HG02840 (cell line): Measurements from ENCODE around the gene ATP6AP2.
A peak's percentile ranks its signal among the peaks of the same experiment; 100 is the strongest.

Experiments
- ATAC-seq: cut with Tn5 transposase; IDR thresholded peaks from one replicate; pipeline ENCODE4 v1.9.1; 2021; ENCODE audit warnings: mild to moderate bottlenecking, moderate library complexity, moderate number of reproducible peaks; ENCODE audit not compliant: unreplicated experiment, low FRiP score

Gene ATP6AP2

DNA sequence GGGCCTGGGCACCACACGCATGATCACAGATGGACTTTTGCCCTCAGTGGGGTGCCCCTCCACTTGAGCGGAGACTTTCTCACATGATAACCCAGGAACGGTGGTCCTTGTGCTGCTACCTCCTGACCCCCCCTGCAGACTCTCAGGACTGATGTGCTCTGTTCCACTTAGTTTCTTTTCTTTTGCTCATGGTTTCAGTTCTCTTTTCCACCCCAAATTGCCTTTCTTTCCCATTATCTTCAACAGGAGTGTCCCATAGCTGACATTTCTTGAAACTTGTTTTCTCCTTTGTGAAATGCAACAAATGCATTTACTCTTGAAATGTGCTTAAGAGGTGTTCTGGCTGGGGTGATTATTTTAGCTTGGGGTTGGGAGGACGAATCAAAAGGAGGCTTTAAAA is 51.4 kb downstream of the ATP6AP2 start:
- ATAC-seq: no peak

GRCh38 chrX:40637687-40638086 is 56.9 kb downstream of the ATP6AP2 start:
- no peak for ATAC-seq

DNA sequence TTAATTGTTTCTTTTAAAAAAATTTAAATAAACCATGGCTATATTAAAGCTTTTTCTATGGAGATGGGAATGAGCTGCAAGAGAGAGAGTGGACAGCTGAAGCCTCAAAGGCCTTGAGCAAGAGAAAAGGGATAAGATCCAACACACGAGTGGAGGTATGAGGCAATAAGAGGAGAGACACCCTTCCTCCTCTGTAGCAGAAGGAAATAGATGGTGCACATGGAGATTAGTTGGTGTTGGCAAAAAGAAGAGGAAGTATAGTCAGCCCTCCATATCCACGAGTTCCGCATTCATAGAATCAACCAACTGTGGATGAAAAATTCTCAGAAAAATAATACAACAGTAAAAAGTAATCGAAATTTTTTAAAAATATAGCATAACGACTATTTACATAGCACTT is 63.4 kb downstream of the ATP6AP2 start:
- ATAC-seq: no peak

DNA sequence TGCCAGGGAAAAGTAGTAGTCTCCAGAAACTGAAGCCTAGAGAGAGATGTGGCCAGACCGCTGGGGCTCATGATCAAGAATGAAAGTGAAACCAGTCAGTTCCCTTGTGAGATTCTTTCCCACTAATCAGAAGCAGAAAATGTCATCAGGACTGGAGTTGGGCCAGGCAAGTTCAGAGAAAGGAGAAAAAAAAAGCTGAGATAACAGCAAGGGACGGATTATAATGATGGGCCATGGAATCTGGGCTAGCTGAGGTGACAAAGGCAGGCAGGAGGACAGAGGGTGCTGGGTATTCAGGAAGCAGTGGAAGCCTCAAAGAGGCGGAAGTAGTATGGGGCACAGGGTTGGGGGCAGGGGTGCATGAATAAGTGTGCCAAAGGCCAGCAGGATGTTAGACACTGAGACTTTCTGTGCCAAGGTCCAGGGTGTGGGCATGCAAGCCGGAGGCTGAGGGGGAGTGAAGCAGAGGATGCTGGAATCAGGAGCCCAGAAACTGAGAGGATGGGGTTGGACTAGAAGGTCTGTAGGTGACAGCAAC is 64.1 kb downstream of the ATP6AP2 start:
- ATAC-seq: no peak

- ATAC-seq: peak; percentile 29
Measured at GRCh38 chrX:40646489-40647306, 65.9 kb downstream of the ATP6AP2 start.

GRCh38 chrX:40647307-40648197 is 66.8 kb downstream of the ATP6AP2 start, which contains the start of gene CXorf38:
Gene CXorf38, minus strand, starts transcription at chrX:40647561. Its CDS starts 41 bp downstream, at chrX:40647520.
- peak; percentile 79 for ATAC-seq

- ATAC-seq: no peak
Measured at GRCh38 chrX:40651620-40652223, 71.0 kb downstream of the ATP6AP2 start.

GRCh38 chrX:40652664-40653063 is 71.9 kb downstream of the ATP6AP2 start:
- ATAC-seq: no peak

DNA sequence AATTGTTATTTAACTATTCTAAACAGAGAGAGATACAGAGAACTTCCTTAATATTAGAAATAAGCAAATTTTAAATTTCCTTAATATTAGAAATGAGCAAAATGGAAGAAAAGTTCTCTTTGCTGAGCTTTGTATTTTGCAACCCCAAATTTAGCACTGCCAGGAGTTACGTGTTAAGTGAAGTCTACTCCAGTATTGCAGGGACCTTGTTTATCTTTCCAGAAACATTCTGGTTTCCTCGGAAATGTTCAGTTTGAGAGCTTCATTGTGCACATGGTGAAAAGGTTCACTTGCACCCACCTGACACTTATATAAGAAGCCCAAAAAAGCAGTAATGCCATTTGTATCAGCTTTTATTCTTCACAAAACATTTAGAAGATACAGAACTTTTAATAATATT is 72.8 kb downstream of the ATP6AP2 start:
- no peak for ATAC-seq
